HFF-Myc (cell line): ENCODE data around the gene FANCB.

Experiments used
- DNase-seq: peaks from one replicate; pipeline ENCODE4 v3.0.0-alpha.2; 2011; ENCODE audit warnings: low read depth; ENCODE audit errors: extremely low read depth
- H3K4me3 ChIP-seq: replicated peaks from 2 replicates; pipeline ENCODE4 v1.5.1; 2011; ENCODE audit warnings: low read depth, mild to moderate bottlenecking, control low read depth, low read length
- CTCF ChIP-seq: IDR thresholded peaks from 2 replicates; pipeline ENCODE4 v1.5.1; 2012; ENCODE audit warnings: mild to moderate bottlenecking, low read depth, low read length, control low read depth; ENCODE audit errors: missing control alignments

The FANCB gene

DNA sequence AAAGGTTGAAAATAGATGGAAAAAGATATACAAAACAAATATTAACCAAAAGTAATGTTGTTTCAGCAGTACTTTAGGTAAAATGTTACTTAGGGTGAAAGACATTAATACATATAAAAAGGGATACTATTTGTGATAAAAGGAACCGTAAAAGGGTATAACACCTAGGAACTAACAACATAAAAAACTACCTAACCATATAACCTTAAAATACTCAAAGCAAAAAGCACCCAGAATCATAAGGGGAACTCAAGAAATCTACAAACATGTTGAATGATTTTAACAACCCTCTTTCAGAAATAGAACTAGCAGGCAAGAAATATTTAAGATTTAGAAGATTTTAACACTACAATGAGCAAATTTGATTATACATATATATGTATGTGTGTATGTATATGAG is 11.8 kb upstream of the FANCB start:
- no peak for DNase-seq
- TF ChIP-seq CTCF, result no peak

DNA sequence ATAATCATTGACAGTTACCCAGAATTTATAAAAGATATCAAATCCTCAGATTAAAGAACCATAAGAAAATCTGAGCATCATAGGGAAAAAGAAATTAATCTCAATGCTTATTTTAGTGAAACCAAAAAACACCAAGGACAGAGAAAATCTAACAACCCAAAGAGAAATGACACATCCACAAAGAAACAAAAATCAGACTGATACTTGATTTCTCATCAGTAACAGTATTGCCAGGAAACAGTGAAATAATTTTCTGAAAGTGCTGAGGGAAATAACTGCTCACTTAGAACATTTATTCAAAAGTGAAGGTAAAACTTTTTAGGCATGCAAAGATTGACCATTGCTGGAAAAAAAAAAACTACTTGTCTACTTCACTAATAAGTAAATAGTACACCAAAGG is 11.0 kb upstream of the FANCB start:
- no peak for DNase-seq
- TF ChIP-seq CTCF, result no peak
- no peak overlapping the region for H3K4me3 ChIP-seq

More for the DNA sequence above, 11.8 kb upstream of the FANCB start:
- H3K4me3 ChIP-seq, result no peak overlapping the region

DNA sequence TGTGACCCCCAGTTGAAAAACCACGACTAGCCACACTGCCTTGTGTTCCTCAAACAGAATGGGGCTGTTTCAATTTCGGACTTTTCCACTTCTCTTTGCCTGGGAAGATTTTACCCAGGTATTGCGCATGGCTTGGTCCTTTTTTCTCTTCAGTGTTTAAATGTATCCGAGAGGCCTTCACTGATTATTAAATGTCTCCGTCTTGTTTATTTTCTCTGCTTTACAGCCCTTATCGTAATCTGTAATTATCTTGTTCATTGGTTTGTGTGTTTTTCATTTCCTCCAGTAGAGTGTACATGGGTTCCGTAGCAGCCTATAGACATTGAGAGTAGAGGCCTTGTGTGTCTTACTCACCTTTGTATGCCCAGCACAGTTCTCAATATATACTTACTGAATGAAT is 2.8 kb upstream of the FANCB start:
- H3K4me3 ChIP-seq, result no peak overlapping the region
- TF ChIP-seq CTCF, result no peak

GRCh38 chrX:14873676-14874049 is 794 bp upstream of the FANCB start:
- H3K4me3 ChIP-seq, result peak overlapping the region; percentile 65
- no peak for DNase-seq
- TF ChIP-seq CTCF, result no peak

More for the DNA sequence above, 2.8 kb upstream of the FANCB start:
- no peak for DNase-seq

GRCh38 chrX:14872355-14872754 is 514 bp downstream of the FANCB start:
- no peak for DNase-seq
- H3K4me3 ChIP-seq, result peak overlapping the region; percentile 65
- TF ChIP-seq CTCF, result no peak

GRCh38 chrX:14871767-14872166 is 1.1 kb downstream of the FANCB start:
- peak overlapping the region; percentile 65 for H3K4me3 ChIP-seq
- DNase-seq, result no peak
- no peak for TF ChIP-seq CTCF

DNA sequence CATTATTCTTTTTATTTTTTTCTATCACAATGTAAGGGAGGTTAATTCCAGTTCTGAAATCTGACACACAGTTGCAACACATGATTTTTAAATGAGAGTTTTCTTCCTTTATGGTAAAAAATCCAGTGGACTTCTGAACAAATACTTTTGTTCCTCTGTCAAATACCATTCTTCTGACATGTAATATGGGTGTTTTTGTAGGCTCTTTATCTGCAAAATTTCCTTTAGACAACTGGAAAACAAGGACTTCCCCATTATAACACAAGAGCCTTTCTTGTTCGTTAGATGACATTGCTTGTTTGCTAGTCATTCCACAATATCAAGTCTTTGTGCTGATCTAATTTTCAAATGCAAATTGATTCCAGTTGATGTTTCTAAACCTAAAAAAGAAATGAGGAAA is 7.7 kb downstream of the FANCB start:
- no peak for TF ChIP-seq CTCF
- no peak for DNase-seq
- H3K4me3 ChIP-seq, result no peak overlapping the region
